Activated CD8-positive, alpha-beta memory T cell treated with anti-CD3 and anti-CD28 coated beads, Interleukin-2, amount 50 U/mL, for 24 hours (primary cell): ENCODE results near the gene GPX4.

Experiments
- DNase-seq: peaks from one replicate; pipeline ENCODE4 v3.0.0-alpha.2; 2020; ENCODE audit errors: extremely low read depth

The GPX4 gene

DNA sequence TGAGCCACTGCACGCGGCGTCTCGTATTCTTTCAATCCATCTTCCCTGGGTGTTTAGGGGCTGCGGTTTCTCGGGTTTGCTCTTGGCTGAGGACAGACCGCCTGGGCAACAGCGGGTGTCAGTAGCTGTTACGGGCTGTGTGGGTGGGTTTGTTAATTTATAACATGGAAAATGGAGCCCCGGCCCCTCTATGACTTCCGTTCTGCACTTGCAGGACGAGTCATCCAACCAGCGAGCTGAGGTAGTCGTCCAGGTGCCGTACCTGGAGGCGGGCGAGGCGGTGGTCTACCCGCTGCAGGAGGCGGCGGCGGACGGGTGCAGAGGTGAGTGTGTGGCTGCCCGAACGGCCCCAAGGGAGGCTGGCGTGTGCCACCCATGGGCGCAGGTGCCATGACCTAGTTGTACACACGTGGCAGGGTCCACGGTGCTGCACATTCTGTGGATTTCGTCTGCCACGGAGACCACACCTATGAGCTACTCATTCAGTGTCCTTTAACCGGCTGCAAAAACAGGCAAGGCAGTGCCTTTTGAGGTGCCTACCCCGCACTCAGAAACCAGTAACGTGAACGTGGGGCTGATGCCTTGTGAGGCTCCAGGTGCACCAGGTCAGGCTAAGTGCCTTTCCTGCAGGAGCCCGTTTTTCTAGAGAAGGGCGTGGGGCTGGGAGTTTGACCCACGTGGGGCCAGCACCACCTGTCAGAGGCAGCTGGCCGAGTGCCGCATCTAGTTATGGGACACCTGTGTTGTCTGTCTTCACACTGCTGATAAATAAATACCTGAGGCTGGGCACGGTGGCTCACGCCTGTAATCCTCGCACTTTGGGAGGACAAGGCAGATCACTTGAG lies 19.5 kb upstream of the GPX4 start:
- DNase-seq: no peak

DNA sequence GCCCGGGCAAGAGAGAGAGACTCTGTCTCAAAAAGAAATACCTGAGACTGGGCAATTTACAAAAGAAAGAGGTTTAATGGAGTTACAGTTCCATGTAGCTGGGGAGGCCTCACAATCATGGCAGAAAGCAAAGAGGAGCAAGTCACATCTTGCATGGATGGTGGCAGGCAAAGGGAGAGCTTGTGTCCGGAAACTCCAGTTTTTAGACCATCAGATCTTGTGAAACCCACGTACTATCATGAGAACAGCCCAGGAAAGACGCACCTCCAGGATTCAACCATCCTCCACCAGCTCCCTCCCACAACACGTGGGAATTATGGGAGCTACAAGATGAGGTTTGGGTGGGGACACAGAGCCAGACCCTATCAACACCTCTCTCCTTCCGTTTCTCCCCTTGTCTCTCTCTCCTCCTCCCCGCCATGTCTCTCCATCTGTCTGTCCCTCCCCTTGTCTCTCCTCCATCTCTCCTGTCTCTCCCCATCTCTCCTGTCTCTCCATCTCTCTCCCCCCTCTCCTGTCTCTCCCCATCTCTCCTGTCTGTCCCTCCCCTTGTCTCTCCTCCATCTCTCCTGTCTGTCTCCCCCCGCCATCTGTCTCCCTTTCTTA lies 18.6 kb upstream of the GPX4 start:
- no peak for DNase-seq

DNA sequence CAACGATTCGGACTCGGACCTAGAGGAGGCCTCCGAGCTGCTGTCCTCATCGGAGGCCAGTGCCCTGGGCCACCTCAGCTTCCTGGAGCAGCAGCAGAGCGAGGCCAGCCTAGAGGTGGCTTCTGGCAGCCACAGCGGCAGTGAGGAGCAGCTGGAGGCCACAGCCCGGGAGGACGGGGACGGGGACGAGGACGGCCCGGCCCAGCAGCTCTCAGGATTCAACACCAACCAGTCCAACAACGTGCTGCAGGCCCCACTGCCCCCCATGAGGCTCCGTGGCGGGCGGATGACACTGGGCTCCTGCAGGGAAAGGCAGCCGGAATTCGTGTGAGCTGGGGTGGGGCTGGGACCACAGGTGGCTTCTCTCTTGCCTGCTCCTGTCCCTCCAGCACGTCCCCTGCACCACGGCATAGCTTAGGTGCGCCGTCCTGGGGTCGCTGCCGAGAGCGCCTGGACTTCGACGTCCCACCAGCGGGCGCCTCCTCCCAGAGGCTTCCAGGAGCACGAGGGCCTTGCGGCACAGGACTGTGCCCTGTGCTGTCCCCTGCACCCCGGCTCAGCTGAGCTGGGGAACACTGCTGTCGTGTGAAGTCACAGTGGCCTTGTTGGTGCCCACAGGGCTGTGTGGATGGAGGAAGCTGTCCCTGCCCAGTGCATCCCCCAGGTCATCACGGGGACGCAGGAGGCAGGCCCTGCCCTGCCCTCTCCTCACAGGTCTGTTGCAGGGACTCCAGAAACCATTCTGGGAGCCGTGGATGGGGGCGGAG lies 17.9 kb upstream of the GPX4 start:
- DNase-seq: no peak

DNA sequence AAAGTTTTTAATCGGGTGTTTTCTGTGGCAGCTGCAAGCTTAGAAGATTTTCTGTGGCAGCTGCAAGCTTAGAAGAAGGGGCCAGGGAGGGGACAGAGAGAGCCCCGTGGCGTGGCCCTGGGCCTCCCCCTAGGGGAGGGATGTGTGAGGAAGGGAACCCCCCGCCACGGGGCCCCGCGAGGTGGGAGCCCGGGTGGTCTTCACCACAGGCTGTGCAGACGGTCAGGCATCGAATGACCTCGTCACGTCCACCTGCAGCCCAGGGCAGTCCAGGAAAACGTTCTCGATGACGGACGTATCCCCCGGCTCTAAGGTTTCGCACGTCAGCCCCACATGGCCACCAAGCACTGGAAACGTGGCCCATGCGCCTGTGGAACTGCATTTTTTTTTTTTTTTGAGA lies 17.2 kb upstream of the GPX4 start:
- DNase-seq: no peak

DNA sequence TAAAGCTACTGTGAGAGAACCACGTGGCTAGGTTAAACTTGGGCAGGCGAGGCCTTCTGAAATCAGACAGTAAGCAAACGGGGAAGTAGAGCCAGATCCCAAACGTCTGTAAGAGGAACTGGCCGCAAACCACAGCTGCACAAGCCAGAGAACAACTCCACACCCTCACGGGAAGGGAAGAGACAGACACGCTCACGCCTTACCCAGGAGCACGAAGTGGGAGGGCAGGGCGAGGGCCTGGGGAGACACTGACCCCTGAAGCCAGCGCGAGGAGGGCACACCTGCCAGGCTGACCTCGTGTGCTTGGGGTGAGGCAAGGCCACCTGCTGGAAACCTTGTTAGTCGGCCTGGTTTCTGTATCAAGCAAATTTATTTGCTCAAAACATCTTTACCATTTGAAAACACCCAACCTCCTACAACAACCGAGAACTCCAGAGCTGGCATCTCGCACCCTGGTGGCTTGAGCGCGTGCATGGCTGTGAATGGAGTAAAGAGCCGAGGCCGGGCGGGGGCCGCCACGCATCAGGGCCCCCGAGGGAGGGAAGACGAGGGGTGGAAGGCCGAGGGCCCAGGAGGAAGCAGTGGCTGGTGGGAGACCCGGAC lies 15.9 kb upstream of the GPX4 start:
- no peak for DNase-seq

DNA sequence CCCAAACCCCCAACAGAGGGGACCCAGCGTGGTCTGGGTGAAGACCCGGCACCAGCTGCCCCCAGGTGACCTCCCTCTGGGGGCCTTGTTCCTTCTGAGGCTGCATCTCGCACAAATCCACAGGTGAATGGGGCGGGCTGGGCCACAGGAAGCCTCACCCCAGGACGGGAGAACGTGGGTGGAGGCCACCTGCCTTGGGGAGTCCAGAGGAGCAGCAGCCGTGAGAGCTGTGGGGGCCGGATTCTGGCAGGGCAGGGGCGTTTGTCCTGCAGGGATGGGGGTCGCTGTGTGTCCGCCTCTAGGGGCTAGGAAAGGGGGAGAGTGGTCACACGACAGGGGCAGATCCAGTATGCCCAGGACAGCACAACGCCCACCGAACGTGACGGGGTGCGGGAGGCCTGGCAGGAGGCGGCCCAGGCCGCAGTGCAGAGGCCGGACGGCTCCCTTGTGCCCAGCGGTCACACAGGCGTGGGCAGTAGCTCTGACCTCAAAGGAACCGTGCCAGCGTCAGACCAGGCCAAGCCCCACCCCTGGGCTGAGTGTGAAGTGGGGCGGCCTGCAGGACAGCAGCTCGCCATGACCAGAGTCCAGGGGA lies 15.3 kb upstream of the GPX4 start:
- DNase-seq: no peak

DNA sequence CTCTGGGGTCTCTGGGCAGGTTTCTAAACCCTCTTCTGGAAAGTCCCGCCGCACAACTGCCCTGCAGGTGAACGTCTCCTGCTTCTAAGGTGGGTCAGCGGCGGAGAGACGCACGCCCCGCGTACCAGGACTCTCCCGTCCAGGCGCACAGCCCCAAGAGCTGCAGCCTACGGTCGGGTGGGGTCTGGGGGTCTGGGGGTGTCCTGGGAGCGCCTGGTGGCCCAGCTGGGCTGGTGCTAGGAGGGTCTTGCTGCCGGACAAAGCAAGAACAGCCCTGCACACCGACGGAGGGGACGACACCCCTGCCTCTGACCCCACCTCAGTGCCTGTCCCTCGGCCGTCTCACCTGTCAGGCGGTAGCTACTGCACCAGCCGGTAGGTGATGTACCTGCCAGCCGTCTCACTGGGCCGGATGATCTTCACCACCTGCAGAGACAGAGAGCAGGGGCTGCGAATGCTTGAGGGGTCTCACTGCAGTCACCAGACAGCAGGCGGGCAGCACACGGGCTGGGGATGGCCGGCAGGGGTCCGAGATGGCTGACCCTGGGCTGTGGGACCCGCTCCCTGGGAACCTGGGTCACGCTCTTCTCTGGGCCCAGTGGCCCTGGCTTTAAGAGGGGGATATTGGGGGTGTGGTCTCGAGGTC lies 14.5 kb upstream of the GPX4 start:
- DNase-seq: no peak

DNA sequence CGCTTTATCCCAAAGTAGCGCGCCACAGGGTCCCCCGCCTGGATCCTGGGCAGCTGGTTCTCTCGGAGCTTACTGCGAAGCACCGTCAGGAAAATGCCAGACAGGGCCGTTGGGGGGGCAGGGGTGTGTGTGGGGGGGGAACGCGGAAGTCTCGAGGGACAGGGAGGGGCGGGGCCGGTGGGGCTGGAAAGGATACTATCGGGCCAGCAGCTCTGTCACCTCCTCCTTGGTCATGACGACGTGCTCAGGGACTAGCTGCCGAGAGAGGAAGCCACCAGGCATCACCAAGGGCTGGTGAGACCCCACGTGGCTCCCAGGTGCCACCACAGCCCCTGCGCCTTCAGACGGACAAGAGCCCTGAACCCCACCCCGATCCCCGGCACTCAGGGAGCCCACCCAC lies 13.9 kb upstream of the GPX4 start:
- no peak for DNase-seq

DNA sequence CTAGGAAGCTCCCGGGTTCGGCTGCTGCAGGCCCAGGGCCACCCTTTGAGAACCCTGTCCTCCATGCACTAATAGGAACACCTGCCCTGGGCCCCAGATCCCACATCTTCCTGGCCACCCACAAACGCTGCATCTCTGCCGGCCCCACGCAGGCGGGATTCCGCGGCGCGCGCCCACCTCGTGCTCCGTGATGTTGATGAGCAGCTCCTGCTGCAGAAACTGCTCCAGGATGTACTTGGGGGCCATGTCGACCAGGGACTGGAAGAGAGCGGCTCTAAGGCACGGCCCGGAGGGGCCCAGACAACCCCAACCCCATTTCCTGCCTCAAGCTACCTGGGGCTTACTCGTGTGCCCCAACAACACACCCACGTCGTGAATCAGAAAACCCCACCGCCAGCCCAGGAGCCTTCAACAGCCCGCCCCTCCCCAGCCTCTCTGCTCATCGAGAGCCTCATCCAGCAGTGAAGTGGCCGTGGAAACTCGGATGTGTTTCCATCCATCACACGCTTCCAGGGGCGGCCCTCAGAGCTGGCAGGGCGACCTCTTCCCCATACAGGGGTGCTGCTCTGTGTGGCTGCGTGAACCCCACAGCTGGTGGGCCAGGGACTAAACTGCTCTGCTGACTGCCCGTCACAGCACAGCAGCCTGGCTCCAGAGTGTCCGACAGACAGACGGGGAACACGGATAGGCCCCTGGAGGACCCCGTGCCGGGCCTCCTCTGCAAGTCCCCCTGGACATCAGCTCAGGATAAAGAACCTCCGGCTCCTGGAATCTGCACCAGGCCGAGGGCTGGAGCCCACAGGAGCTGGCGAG lies 12.9 kb upstream of the GPX4 start:
- no peak for DNase-seq

DNA sequence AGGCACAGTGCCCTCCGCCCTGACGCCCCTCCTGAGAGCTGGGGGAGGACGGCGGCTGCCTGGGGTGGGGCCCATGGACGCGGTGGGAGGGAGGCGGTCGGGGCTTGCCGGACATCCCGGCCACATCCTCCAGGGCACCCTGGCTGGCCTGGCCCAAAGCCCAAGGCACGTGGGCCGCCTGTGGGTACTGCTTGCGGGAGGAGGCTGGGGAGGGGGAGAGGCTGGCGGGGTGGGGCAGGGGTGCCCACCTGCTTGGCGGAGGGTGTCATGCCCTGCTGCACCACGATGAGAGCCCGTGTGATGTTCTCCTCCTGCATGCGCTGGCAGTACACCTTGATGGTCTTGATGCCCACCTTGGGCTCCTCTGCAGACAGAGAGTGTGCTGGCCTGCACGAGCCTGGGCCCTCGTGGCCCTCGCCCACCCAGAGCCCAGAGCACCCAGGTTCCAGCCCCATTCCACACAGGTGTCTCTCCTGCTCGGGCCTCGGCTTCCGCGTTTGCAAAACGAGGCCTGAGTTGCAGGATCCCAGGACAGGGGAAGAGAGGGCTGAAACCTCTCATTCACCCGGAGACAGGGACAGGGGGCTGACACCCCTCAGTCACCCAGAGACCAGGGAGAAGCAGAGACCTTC lies 12.1 kb upstream of the GPX4 start:
- no peak for DNase-seq

DNA sequence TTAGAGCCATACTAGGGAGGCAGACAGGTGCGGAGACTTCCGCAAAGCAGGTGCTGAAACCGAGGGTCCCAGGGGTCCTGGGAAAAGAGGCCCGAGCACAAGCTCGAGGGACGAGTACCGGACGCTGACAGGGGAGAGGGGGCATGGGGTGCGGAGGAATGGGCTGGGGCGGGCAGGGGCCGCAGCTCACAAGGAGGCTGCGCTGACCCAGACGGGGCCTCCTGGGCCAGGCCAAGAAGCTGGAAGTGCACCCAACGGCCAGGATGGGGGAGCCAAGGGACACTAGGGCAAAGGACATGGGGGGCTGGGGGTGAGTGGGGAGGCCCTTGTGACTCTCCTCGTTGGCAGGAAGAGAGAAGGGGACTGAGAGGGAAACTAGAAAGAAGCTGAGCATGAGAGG lies 10.5 kb upstream of the GPX4 start:
- DNase-seq: no peak

DNA sequence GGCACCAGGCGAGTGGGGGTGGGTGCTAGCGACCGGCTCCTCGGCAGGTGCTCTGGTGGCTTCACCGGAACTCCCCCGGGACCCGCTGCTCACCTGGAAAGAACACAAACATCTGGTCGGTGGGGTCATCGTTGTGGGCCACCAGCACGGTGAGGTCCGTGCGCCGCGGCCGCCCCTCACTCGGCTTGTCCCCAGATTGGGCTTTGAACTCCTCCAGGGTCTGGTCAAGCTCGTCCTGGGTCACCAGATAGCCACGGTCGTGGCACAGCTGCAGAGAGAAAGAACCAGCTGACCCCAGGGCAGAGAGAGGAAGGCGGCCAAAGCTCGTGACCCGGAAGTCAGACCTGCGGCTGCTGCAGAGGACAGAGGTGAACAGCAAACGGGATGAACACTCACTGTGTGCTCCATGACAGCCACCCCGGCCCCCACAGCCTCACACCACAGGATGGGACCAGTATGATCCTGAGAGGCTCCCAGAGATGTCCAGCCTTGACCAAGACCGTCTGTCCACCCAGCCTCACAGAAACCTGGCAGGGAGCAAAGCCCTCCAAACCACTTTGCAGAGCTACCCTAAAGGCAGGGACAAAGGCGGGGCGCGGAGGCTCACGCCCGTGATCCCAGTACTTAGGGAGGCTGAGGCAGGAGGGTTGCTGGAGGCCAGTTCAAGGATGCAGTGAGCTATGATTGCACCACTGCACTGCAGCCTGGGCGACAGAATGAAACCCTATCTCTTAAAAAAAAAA lies 9.8 kb upstream of the GPX4 start:
- DNase-seq: no peak

DNA sequence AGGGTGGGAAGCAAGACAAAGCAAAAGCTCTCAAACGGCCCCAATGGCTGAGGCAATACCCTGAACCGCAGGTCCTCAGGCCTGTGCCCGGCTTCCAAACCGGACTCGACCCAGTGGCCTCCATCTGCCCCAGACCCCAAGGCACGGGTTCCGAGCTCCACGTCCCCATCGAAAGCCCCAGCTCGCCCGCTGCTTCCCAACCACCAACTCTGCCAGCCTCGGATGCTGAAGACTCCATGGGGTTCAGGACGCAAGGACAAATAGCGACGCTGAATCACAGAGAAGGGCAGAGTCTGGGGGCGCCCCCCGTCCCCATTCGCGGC lies 9.2 kb upstream of the GPX4 start:
- no peak for DNase-seq

DNA sequence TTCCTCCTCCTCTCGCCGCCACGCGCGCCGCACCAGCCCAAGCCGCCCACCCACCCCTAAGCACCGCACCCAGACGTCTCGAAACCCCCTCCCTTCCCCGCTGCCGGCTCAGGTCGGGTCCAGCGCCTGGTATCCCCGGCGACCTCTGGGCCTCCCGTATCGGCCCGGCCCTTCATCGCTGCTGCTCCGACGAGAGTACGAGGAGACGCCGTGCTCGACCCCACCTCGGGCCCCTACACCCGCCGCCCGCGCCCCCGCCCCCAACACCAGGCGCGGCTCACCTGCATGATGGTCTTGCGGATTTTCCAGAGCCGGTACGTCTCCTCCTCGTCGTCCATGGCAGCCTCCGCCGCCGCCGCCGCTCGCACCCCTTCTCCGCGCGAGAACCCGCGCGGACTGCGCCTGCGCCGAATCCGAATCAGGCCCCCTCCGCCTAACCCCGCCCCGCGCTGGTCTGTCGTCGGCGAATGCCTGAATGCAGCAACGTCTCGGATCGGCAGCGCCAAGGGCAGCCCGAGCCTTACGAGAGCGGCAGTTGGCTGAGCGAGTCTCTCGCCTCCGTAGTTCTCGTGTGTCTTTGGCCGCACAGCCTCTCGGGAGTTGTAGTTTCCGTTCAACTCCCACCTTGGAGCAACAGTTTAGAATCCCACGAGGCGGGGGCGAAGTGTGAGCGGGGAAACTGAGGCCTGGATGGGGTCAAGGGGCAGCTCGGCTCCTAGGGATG lies 8.7 kb upstream of the GPX4 start, which contains the start of gene POLR2E:
Gene POLR2E, minus strand, starts transcription at position 398 of the 724 bp plus-strand sequence. Its CDS starts 60 bp downstream, at position 338.
- peak; percentile 89 for DNase-seq

DNA sequence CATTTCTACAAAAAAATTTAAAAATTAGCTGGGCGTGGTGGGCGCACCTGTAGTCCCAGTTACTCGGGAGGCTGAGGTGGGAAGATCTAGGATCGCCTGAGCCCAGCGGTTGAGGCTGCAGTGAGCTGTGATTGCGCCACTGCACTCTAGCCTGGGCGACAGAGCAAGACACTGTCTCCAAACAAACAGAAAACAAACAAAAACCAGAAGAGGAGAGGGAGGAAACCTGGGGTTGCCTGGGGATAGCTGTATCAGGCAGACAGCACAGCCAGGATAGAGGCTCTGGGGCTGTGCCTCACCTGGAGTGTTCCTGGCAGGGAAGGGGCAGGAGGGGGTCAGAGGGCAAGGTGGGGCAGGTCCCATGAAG lies 6.0 kb upstream of the GPX4 start:
- no peak for DNase-seq

DNA sequence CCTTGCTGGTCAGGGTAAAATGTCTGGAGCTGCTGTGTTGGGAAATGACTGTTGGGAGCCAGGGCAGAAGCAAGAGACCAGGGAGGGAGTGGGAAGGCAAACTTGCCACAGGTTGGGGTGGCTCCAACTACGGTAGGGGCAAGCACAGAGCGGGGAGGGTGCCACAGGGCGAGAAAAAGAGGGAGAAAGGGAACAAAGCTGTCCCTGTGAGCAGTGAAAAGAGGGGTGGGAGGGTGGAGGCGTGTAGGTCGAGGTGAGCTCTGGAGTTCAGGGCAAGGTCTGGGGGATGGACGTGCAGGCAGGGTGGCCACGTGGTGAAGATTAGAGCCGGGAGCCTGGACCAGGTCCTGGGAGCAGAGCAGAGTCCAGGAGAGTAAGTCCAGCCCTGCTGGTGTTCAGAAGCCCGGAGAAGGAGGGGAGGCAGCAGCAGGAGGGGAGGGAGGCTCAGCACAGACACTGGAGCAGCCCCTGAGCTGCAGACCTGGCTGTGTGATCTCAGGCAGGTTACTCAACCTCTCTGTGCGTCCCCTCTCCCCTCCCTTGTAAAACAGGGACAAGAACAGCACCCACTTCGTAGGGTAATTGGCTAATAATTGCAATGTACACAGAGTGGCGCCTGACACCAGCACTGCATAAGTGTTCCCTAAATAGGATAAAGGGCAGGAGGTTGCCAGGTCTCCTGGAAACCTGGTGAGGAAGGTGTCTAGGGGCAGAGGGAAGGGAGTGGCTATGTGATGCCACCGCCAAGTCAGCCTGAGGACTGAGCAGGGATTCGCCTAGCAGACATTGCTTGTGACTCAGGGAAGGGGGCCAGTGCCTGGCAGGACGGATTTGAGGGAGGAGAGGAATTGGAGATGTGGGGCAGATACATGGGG lies 5.4 kb upstream of the GPX4 start:
- no peak for DNase-seq

DNA sequence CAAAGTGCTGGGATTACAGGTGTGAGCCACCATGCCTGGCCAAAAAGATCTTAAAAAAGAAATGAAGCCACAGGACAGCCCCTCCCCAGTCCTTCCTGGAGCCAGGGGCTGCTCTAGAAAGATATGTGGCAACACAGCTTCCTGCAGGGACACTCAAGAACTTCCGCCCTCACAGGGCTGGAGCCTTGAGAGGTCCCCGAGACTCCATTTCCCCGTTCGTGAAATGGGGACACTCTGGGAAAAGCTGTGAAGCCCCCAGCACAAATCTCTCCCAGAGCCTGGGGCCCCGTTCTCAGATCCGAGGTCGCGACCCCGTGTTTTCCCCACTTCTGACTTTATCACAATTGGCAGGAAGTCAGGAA lies 2.5 kb upstream of the GPX4 start:
- DNase-seq: no peak
